Measurements from ENCODE around the gene HOXC4.
A peak's percentile ranks its signal among the peaks of the same experiment; 100 is the strongest.
"Not testable (repeated sequence)": the region's sequence is repeated elsewhere in the genome, so short reads cannot be mapped to it uniquely, and the experiment has no call there.

Gene HOXC4

GRCh38 chr12:54075409-54075808, 21.8 kb downstream of the HOXC4 start:
- Histone ChIP-seq H3K9ac (ENCODE audit: low read length) (no peak overlapping the region), H3K9me3 (ENCODE audit: control insufficient read depth, low read length) (no peaks in the 10 kb centered on the region), H3K27me3 (replicated peaks; ENCODE audit: control insufficient read depth, insufficient read depth, low read length) (no peaks in the 10 kb centered on the region), H3K4me3 (ENCODE audit: low read length) (no peak overlapping the region), H3K36me3 (ENCODE audit: control insufficient read depth, insufficient read depth, low read length, severe bottlenecking) (no peaks in the 10 kb centered on the region), H3K4me1 (ENCODE audit: control insufficient read depth, insufficient read depth, low read length) (peaks cover 7% of the 10 kb centered on the region)
- DNase-seq (ENCODE audit: low read depth) = no peak

DNA sequence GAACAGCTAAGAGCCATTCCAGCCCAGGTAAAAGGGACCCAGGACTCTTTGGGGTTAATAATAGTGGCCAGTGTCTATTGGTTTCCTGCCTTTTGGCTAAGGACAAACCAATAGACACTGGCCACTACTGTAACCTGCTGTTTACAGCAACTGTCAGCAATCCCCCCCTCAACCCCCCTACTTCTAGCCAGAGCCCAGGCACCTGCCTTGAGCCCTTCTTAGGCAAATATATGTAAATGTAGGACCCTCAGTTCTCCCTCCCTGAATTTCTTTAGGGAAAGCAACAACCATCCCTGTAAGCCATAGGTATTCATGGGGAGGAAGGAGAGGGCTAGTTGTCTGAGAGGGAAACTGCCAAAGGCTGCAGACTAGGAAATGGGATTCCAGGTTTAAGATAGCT, 22.3 kb downstream of the HOXC4 start:
- no peak for DNase-seq (ENCODE audit: low read depth)
- no peak overlapping the region for H3K4me3 ChIP-seq (ENCODE audit: low read length)
- H3K9me3 ChIP-seq (ENCODE audit: control insufficient read depth, low read length) = no peaks in the 10 kb centered on the region
- no peaks in the 10 kb centered on the region for H3K27me3 ChIP-seq (replicated peaks; ENCODE audit: control insufficient read depth, insufficient read depth, low read length)
- peaks cover 7% of the 10 kb centered on the region for H3K4me1 ChIP-seq (ENCODE audit: control insufficient read depth, insufficient read depth, low read length)
- H3K36me3 ChIP-seq (ENCODE audit: control insufficient read depth, insufficient read depth, low read length, severe bottlenecking) = no peaks in the 10 kb centered on the region
- H3K9ac ChIP-seq (ENCODE audit: low read length) = no peak overlapping the region

DNA sequence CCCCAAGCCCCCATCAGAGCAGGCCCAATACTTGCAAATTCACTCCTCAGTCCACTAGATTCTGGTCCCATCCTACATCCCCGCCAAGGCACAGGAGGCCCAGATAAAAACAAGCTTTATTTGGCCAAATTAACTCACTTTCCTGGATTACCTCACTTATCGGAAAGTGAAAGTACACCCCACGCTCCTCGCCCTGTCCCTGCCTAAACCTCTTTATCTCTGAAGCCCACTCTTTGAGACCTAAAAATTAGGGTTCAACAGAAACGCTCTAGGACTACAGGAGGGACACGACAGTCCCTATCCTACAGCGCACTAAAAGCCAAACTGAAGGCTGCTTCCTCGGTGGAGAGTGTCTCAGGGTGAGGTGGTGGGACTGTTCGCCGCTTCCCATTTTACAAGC, 24.2 kb downstream of the HOXC4 start:
- not testable (repeated sequence) for DNase-seq (ENCODE audit: low read depth); H3K36me3 ChIP-seq (ENCODE audit: control insufficient read depth, insufficient read depth, low read length, severe bottlenecking); H3K9me3 ChIP-seq (ENCODE audit: control insufficient read depth, low read length); H3K27me3 ChIP-seq (replicated peaks; ENCODE audit: control insufficient read depth, insufficient read depth, low read length); H3K4me1 ChIP-seq (ENCODE audit: control insufficient read depth, insufficient read depth, low read length)
- Histone ChIP-seq H3K9ac (ENCODE audit: low read length) (peak overlapping the region; percentile 78), H3K4me3 (ENCODE audit: low read length) (peak overlapping the region; percentile 69)

- not testable (repeated sequence) for H3K4me1 ChIP-seq (ENCODE audit: control insufficient read depth, insufficient read depth, low read length); H3K9me3 ChIP-seq (ENCODE audit: control insufficient read depth, low read length); H3K36me3 ChIP-seq (ENCODE audit: control insufficient read depth, insufficient read depth, low read length, severe bottlenecking); DNase-seq (ENCODE audit: low read depth); H3K27me3 ChIP-seq (replicated peaks; ENCODE audit: control insufficient read depth, insufficient read depth, low read length)
- Histone ChIP-seq H3K4me3 (ENCODE audit: low read length) (peak overlapping the region; percentile 66), H3K9ac (ENCODE audit: low read length) (peak overlapping the region; percentile 81)
These were observed 25.5 kb downstream of the HOXC4 start for GRCh38 chr12:54079115-54079514.

GRCh38 chr12:54080008-54080924, 26.6 kb downstream of the HOXC4 start:
- DNase-seq (ENCODE audit: low read depth); H3K36me3 ChIP-seq (ENCODE audit: control insufficient read depth, insufficient read depth, low read length, severe bottlenecking); H3K9me3 ChIP-seq (ENCODE audit: control insufficient read depth, low read length); H3K27me3 ChIP-seq (replicated peaks; ENCODE audit: control insufficient read depth, insufficient read depth, low read length); H3K4me1 ChIP-seq (ENCODE audit: control insufficient read depth, insufficient read depth, low read length): not testable (repeated sequence)
- peak overlapping the region; percentile 66 for H3K4me3 ChIP-seq (ENCODE audit: low read length)
- peak overlapping the region; percentile 81 for H3K9ac ChIP-seq (ENCODE audit: low read length)

DNA sequence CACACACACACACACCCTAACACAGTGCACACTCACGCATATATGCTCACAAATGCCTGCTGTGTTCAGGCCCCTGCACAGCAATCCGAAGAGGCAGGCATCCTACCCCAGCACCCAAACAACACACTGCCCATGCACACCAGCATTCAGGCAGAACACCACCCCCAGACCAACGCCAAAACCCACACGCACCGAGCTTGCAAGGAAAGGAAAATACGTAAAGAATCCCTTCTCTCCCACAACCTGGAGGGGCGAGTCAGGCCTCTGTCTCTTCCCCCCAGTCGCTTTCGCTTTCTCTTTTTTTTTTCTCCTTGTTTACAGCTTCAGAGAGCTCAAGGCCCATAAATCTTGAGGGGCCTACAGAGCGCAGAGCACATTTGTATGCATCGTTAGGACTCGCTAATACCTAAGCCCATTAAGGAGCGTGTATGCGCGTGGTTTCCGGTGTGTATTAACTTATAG, 27.4 kb downstream of the HOXC4 start:
- Histone ChIP-seq H3K9ac (ENCODE audit: low read length) (peak overlapping the region; percentile 81), H3K4me3 (ENCODE audit: low read length) (peak overlapping the region; percentile 74)
- H3K27me3 ChIP-seq (replicated peaks; ENCODE audit: control insufficient read depth, insufficient read depth, low read length); H3K9me3 ChIP-seq (ENCODE audit: control insufficient read depth, low read length); DNase-seq (ENCODE audit: low read depth); H3K4me1 ChIP-seq (ENCODE audit: control insufficient read depth, insufficient read depth, low read length); H3K36me3 ChIP-seq (ENCODE audit: control insufficient read depth, insufficient read depth, low read length, severe bottlenecking): not testable (repeated sequence)

DNA sequence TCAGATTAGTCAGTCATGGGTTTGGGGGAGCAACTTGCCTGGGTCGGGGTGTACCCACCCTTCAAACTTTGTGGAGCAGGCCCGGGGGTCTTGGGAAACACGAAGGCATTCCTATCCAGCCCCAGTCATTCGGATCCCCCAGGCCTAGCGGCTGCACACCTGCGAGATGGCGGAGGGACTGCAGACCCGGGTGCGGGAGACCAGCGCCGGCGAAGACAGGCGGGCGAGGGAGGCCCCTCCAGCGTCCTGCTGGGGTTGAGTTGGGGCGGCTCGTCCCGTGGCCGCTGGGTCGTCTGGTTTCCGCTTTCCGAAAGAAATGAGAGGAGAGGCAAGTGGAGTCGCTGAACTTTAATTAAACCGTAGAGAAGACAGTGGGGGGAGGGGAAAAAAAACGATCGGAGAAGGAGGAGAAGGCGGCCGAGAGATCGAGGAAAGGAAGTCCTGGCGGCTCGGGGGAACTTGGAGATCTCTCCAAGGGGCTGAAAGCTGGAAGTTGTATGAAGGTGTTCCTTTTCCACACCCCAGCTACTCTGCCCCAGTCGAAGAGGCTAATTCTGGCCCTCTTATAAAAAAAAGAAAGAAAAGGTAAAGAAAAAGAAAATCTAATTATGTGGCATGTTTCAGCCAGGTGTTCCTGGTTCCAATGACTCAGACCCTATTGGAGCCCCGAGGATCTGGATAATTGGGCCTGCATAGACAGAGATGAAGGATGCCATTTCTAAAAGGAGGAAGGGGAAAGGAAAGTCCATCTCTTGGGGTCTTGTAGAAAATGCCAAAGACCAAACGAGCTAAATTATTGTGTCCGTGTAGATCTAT, 28.2 kb downstream of the HOXC4 start:
- DNase-seq (ENCODE audit: low read depth); H3K36me3 ChIP-seq (ENCODE audit: control insufficient read depth, insufficient read depth, low read length, severe bottlenecking); H3K9me3 ChIP-seq (ENCODE audit: control insufficient read depth, low read length); H3K4me1 ChIP-seq (ENCODE audit: control insufficient read depth, insufficient read depth, low read length); H3K27me3 ChIP-seq (replicated peaks; ENCODE audit: control insufficient read depth, insufficient read depth, low read length): not testable (repeated sequence)
- Histone ChIP-seq H3K9ac (ENCODE audit: low read length) (peak overlapping the region; percentile 81), H3K4me3 (ENCODE audit: low read length) (peak overlapping the region; percentile 74)

DNA sequence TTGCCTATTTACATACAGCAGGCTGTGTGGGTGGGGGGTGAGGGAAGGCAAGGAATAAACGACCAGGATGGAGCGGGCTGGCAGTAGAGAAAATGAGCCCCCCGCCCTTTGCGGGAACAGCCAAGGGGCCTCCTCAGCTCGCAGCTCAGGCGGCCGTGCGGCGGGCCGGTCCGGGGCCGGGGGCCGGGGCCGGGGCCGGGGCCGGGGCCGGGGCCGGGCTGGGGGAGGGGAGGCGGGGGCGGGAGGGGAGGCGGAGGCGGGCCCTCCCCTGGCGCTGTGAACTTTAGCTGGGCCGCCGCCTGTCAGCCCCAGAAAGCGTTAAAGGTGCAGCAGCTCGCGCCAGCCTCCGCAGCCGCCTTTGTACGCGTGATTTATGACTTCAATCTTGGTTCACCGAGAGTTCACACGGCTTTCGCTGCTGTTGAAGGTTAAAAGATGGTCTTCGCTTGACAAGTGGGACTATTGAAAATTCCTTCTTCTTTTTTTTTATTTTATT, 28.8 kb downstream of the HOXC4 start:
- DNase-seq (ENCODE audit: low read depth) = no peak
- H3K4me3 ChIP-seq (ENCODE audit: low read length) = peak overlapping the region; percentile 74

DNA sequence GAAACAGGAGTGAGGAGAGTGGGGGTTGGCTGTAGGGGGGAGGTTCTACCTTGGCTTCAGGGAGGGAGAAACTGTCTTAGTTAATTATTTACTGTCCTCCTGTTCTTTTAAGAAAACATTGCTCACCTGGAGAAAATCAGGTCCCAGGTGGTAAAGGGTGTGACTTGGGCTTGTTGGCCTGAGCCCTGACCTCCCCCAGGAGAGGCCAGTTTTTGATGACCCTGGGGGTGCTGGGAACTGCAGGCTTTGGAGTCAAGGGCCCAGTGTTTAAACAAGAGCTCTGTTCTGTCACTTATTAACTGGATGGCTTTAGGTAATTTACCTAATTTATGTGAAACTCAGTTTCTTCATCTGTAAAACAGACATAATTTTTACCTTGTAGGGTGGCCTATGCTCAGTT, 34.4 kb downstream of the HOXC4 start:
- not testable (repeated sequence) for H3K9ac ChIP-seq (ENCODE audit: low read length); DNase-seq (ENCODE audit: low read depth); H3K4me1 ChIP-seq (ENCODE audit: control insufficient read depth, insufficient read depth, low read length); H3K27me3 ChIP-seq (replicated peaks; ENCODE audit: control insufficient read depth, insufficient read depth, low read length); H3K9me3 ChIP-seq (ENCODE audit: control insufficient read depth, low read length); H3K4me3 ChIP-seq (ENCODE audit: low read length); H3K36me3 ChIP-seq (ENCODE audit: control insufficient read depth, insufficient read depth, low read length, severe bottlenecking)

More for the DNA sequence above, 28.8 kb downstream of the HOXC4 start:
- peak overlapping the region; percentile 81 for H3K9ac ChIP-seq (ENCODE audit: low read length)
- H3K27me3 ChIP-seq (replicated peaks; ENCODE audit: control insufficient read depth, insufficient read depth, low read length) = no peaks in the 10 kb centered on the region
- H3K36me3 ChIP-seq (ENCODE audit: control insufficient read depth, insufficient read depth, low read length, severe bottlenecking) = no peaks in the 10 kb centered on the region
- H3K4me1 ChIP-seq (ENCODE audit: control insufficient read depth, insufficient read depth, low read length) = peaks cover 2% of the 10 kb centered on the region
- H3K9me3 ChIP-seq (ENCODE audit: control insufficient read depth, low read length) = no peaks in the 10 kb centered on the region

- H3K27me3 ChIP-seq (replicated peaks; ENCODE audit: control insufficient read depth, insufficient read depth, low read length); H3K4me1 ChIP-seq (ENCODE audit: control insufficient read depth, insufficient read depth, low read length); H3K9ac ChIP-seq (ENCODE audit: low read length); H3K4me3 ChIP-seq (ENCODE audit: low read length); H3K9me3 ChIP-seq (ENCODE audit: control insufficient read depth, low read length); DNase-seq (ENCODE audit: low read depth); H3K36me3 ChIP-seq (ENCODE audit: control insufficient read depth, insufficient read depth, low read length, severe bottlenecking): not testable (repeated sequence)
These were observed 35.8 kb downstream of the HOXC4 start for GRCh38 chr12:54089465-54089864.

- not testable (repeated sequence) for H3K27me3 ChIP-seq (replicated peaks; ENCODE audit: control insufficient read depth, insufficient read depth, low read length); H3K9ac ChIP-seq (ENCODE audit: low read length); DNase-seq (ENCODE audit: low read depth); H3K36me3 ChIP-seq (ENCODE audit: control insufficient read depth, insufficient read depth, low read length, severe bottlenecking); H3K4me1 ChIP-seq (ENCODE audit: control insufficient read depth, insufficient read depth, low read length); H3K9me3 ChIP-seq (ENCODE audit: control insufficient read depth, low read length)
- H3K4me3 ChIP-seq (ENCODE audit: low read length) = peak overlapping the region; percentile 69
These were observed 36.7 kb downstream of the HOXC4 start for GRCh38 chr12:54090312-54090711.
